GM23338 (cell line): ENCODE data around the gene TPH2. TPM values are rescaled to one million over a fixed set of nuclear protein-coding genes. Genes with fewer than 3 reads are reported as not detected.

Source experiments
- ATAC-seq: fragments of 200-7000 bp; cut with Tn5 transposase; 3 replicates; pipeline ENCODE4 v1.9.1; 2020
- DNase-seq: peaks from one replicate; pipeline ENCODE4 v3.0.0-alpha.2; 2015; ENCODE audit warnings: low spot score
- H2AFZ ChIP-seq: fragments of 200-600 bp; sonication (generic); 2 replicates; pipeline ENCODE4 v1.8.0; 2016; ENCODE audit warnings: antibody characterized with exemption, mild to moderate bottlenecking, moderate library complexity
- H3F3A ChIP-seq: fragments of 200-600 bp; sonication (generic); replicated peaks from 2 replicates; pipeline ENCODE4 v1.8.0; 2017; ENCODE audit warnings: antibody characterized with exemption, mixed run types, low read depth
- H3K27ac ChIP-seq: fragments of 200-600 bp; sonication (generic); 2 replicates; pipeline ENCODE4 v1.6.1; 2016; ENCODE audit warnings: low read depth
- H3K27me3 ChIP-seq: fragments of 200-600 bp; sonication (generic); 2 replicates; pipeline ENCODE4 v1.8.0; 2016; ENCODE audit warnings: mild to moderate bottlenecking, mixed run types, moderate library complexity; ENCODE audit not compliant: insufficient read depth
- H3K36me3 ChIP-seq: fragments of 200-600 bp; sonication (generic); 2 replicates; pipeline ENCODE4 v1.8.0; 2016; ENCODE audit warnings: mild to moderate bottlenecking; ENCODE audit not compliant: insufficient read depth
- H3K4me1 ChIP-seq: fragments of 200-600 bp; sonication (generic); 2 replicates; pipeline ENCODE4 v1.8.0; 2016; ENCODE audit warnings: mild to moderate bottlenecking, moderate library complexity; ENCODE audit not compliant: insufficient read depth
- H3K4me2 ChIP-seq: fragments of 200-600 bp; sonication (generic); 2 replicates; pipeline ENCODE4 v1.7.1; 2017; ENCODE audit warnings: mixed run types
- H3K4me3 ChIP-seq: fragments of 200-600 bp; sonication (generic); 2 replicates; pipeline ENCODE4 v1.6.1; 2016; ENCODE audit warnings: mixed run types
- H3K79me2 ChIP-seq: fragments of 200-600 bp; sonication (generic); replicated peaks from 2 replicates; pipeline ENCODE4 v1.8.0; 2017; ENCODE audit warnings: mild to moderate bottlenecking; ENCODE audit not compliant: insufficient read depth
- H3K9me2 ChIP-seq: fragments of 200-600 bp; sonication (generic); 2 replicates; pipeline ENCODE4 v1.8.0; 2017; ENCODE audit not compliant: insufficient read depth
- H4K20me1 ChIP-seq: fragments of 200-600 bp; sonication (generic); replicated peaks from 2 replicates; pipeline ENCODE4 v1.8.0; 2017; ENCODE audit warnings: mild to moderate bottlenecking; ENCODE audit not compliant: insufficient read depth
- H3K27ac Mint-ChIP-seq: 2 replicates; pipeline ENCODE4 v1.8.0; 2020; ENCODE audit warnings: inconsistent platforms, mild to moderate bottlenecking, moderate library complexity, mixed read lengths
- H3K27me3 Mint-ChIP-seq: 3 replicates; pipeline ENCODE4 v1.8.0; 2022; ENCODE audit warnings: low read depth, mild to moderate bottlenecking, moderate library complexity, mixed read lengths, inconsistent platforms; ENCODE audit not compliant: insufficient read depth, poor library complexity
- H3K36me3 Mint-ChIP-seq: 3 replicates; pipeline ENCODE4 v1.8.0; 2021; ENCODE audit warnings: low read depth, mild to moderate bottlenecking, inconsistent platforms, moderate library complexity, mixed read lengths
- H3K4me1 Mint-ChIP-seq: 3 replicates; pipeline ENCODE4 v1.8.0; 2020; ENCODE audit warnings: mild to moderate bottlenecking, inconsistent platforms, mixed read lengths
- H3K4me3 Mint-ChIP-seq: 3 replicates; pipeline ENCODE4 v1.8.0; 2021; ENCODE audit warnings: moderate library complexity, mild to moderate bottlenecking, inconsistent platforms, mixed read lengths
- H3K9me3 Mint-ChIP-seq: 3 replicates; pipeline ENCODE4 v1.8.0; 2020; ENCODE audit warnings: moderate library complexity, mild to moderate bottlenecking, inconsistent platforms, mixed read lengths
- CREB1 ChIP-seq: fragments of 250-450 bp; sonication (Bioruptor Pico); IDR thresholded peaks from 2 replicates; pipeline ENCODE4 v1.5.0; 2020; ENCODE audit warnings: low read depth, mild to moderate bottlenecking, moderate library complexity
- EZH2 ChIP-seq: fragments of 200-600 bp; sonication (generic); IDR thresholded peaks from one replicate; pipeline ENCODE4 v1.8.0; 2017; ENCODE audit warnings: antibody characterized with exemption, mild to moderate bottlenecking, low read depth; ENCODE audit not compliant: unreplicated experiment
- JUNB ChIP-seq: IDR thresholded peaks from one replicate; pipeline ENCODE4 v1.6.1; 2016; ENCODE audit warnings: antibody characterized with exemption; ENCODE audit not compliant: unreplicated experiment
- ZNF114 ChIP-seq: fragments of 250-450 bp; sonication (Bioruptor Pico); IDR thresholded peaks from 2 replicates; pipeline ENCODE4 v1.5.0; 2020; ENCODE audit warnings: mild to moderate bottlenecking, moderate library complexity
- polyA plus RNA-seq: library from polyadenylated mRNA; unstranded; fragments of >200 nt; fragmentation: Nextera tagmentation; extraction: Ambion mirVana; gene quantifications from 2 replicates; pipeline ENCODE4 v1.2.1, GENCODE V29; 2016
- total RNA-seq: library from RNA; depleted of rRNA; stranded (reverse); fragments of >200 nt; shearing (Covaris generic); gene quantifications from 2 replicates; pipeline ENCODE4 v1.2.3, GENCODE V29; 2014
- TF ChIP-seq, protein P1 (sequence below): fragments of 250-450 bp; sonication (Bioruptor Pico); IDR thresholded peaks from 2 replicates; pipeline ENCODE4 v1.5.0; 2020; ENCODE audit warnings: mild to moderate bottlenecking, moderate library complexity
- TF ChIP-seq, protein P2 (sequence below): IDR thresholded peaks from one replicate; pipeline ENCODE4 v1.6.1; 2018; ENCODE audit warnings: antibody characterized with exemption; ENCODE audit not compliant: unreplicated experiment

The TPH2 gene
- total and polyA plus RNA-seq, 2 experiments from 2014 or later: 0.94 to 1.4 TPM

- TF ChIP-seq, protein P1, sequence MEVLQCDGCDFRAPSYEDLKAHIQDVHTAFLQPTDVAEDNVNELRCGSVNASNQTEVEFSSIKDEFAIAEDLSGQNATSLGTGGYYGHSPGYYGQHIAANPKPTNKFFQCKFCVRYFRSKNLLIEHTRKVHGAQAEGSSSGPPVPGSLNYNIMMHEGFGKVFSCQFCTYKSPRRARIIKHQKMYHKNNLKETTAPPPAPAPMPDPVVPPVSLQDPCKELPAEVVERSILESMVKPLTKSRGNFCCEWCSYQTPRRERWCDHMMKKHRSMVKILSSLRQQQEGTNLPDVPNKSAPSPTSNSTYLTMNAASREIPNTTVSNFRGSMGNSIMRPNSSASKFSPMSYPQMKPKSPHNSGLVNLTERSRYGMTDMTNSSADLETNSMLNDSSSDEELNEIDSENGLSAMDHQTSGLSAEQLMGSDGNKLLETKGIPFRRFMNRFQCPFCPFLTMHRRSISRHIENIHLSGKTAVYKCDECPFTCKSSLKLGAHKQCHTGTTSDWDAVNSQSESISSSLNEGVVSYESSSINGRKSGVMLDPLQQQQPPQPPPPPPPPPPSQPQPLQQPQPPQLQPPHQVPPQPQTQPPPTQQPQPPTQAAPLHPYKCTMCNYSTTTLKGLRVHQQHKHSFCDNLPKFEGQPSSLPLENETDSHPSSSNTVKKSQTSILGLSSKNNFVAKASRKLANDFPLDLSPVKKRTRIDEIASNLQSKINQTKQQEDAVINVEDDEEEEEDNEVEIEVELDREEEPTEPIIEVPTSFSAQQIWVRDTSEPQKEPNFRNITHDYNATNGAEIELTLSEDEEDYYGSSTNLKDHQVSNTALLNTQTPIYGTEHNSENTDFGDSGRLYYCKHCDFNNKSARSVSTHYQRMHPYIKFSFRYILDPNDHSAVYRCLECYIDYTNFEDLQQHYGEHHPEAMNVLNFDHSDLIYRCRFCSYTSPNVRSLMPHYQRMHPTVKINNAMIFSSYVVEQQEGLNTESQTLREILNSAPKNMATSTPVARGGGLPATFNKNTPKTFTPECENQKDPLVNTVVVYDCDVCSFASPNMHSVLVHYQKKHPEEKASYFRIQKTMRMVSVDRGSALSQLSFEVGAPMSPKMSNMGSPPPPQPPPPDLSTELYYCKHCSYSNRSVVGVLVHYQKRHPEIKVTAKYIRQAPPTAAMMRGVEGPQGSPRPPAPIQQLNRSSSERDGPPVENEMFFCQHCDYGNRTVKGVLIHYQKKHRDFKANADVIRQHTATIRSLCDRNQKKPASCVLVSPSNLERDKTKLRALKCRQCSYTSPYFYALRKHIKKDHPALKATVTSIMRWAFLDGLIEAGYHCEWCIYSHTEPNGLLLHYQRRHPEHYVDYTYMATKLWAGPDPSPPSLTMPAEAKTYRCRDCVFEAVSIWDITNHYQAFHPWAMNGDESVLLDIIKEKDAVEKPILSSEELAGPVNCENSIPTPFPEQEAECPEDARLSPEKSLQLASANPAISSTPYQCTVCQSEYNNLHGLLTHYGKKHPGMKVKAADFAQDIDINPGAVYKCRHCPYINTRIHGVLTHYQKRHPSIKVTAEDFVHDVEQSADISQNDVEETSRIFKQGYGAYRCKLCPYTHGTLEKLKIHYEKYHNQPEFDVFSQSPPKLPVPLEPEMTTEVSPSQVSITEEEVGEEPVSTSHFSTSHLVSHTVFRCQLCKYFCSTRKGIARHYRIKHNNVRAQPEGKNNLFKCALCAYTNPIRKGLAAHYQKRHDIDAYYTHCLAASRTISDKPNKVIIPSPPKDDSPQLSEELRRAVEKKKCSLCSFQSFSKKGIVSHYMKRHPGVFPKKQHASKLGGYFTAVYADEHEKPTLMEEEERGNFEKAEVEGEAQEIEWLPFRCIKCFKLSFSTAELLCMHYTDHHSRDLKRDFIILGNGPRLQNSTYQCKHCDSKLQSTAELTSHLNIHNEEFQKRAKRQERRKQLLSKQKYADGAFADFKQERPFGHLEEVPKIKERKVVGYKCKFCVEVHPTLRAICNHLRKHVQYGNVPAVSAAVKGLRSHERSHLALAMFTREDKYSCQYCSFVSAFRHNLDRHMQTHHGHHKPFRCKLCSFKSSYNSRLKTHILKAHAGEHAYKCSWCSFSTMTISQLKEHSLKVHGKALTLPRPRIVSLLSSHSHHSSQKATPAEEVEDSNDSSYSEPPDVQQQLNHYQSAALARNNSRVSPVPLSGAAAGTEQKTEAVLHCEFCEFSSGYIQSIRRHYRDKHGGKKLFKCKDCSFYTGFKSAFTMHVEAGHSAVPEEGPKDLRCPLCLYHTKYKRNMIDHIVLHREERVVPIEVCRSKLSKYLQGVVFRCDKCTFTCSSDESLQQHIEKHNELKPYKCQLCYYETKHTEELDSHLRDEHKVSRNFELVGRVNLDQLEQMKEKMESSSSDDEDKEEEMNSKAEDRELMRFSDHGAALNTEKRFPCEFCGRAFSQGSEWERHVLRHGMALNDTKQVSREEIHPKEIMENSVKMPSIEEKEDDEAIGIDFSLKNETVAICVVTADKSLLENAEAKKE (CRISPR knock-in tag): no peak
- no peak for TF ChIP-seq JUNB
- TF ChIP-seq, protein P2, sequence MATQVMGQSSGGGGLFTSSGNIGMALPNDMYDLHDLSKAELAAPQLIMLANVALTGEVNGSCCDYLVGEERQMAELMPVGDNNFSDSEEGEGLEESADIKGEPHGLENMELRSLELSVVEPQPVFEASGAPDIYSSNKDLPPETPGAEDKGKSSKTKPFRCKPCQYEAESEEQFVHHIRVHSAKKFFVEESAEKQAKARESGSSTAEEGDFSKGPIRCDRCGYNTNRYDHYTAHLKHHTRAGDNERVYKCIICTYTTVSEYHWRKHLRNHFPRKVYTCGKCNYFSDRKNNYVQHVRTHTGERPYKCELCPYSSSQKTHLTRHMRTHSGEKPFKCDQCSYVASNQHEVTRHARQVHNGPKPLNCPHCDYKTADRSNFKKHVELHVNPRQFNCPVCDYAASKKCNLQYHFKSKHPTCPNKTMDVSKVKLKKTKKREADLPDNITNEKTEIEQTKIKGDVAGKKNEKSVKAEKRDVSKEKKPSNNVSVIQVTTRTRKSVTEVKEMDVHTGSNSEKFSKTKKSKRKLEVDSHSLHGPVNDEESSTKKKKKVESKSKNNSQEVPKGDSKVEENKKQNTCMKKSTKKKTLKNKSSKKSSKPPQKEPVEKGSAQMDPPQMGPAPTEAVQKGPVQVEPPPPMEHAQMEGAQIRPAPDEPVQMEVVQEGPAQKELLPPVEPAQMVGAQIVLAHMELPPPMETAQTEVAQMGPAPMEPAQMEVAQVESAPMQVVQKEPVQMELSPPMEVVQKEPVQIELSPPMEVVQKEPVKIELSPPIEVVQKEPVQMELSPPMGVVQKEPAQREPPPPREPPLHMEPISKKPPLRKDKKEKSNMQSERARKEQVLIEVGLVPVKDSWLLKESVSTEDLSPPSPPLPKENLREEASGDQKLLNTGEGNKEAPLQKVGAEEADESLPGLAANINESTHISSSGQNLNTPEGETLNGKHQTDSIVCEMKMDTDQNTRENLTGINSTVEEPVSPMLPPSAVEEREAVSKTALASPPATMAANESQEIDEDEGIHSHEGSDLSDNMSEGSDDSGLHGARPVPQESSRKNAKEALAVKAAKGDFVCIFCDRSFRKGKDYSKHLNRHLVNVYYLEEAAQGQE: no peak
- TF ChIP-seq ZNF114 (CRISPR knock-in tag): no peak
- TF ChIP-seq EZH2: no peak
Measured at GRCh38 chr12:71941174-71941573, 2.5 kb downstream of the TPH2 start (continued).

DNA sequence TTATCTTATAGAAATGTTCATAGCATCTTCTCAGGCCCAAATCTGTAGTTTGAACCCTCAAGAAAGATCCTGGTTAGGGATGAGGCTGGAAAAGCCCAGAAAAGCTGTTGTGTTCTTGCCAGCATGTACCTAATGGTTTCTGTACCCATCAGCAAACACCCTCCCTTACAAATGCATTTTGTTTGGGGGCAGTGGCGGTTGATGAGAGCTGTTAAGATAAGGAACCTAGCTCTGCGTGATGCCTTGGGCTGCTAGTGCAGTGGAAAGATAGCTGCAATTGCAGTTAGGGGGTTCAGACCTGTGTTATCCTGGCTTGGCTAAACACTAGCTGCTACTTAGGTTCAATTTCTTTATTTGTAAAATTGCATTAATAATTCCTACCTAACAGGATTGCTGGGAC, 3.6 kb downstream of the TPH2 start:
- peaks cover 68% of the 10 kb centered on the region for H3K4me1 Mint-ChIP-seq
- H3K27ac Mint-ChIP-seq: no peak overlapping the region; the same call in 1 of the 2 replicates
- H3K4me3 ChIP-seq: no peak overlapping the region
- DNase-seq: no peak
- H3K4me3 Mint-ChIP-seq: no peak overlapping the region
- H3K9me2 ChIP-seq: no peaks in the 10 kb centered on the region
- no peak; the same call in 1 of the 3 replicates for ATAC-seq
- no peak overlapping the region for H3K27ac ChIP-seq
- H3K4me2 ChIP-seq: no peak overlapping the region
- no peaks in the 10 kb centered on the region for H3K36me3 ChIP-seq
- H3K36me3 Mint-ChIP-seq: no peaks in the 10 kb centered on the region
- H3K9me3 Mint-ChIP-seq: no peaks in the 10 kb centered on the region
- H4K20me1 ChIP-seq: no peaks in the 10 kb centered on the region
- no peaks in the 10 kb centered on the region for H3K27me3 Mint-ChIP-seq
- H3F3A ChIP-seq: 0 out of 2 replicates have a peak, but pooled peaks cover 3% of the 10 kb centered on the region
- peaks cover 30% of the 10 kb centered on the region for H3K4me1 ChIP-seq
- no peaks in the 10 kb centered on the region for H3K79me2 ChIP-seq
- H2AFZ ChIP-seq: no peak overlapping the region
- no peaks in the 10 kb centered on the region for H3K27me3 ChIP-seq
- TF ChIP-seq, protein P1 (CRISPR knock-in tag): no peak
- TF ChIP-seq ZNF114 (CRISPR knock-in tag) (no peak), JUNB (no peak), CREB1 (CRISPR knock-in tag) (no peak)
